ENCODE data around the gene PLSCR3.

The PLSCR3 gene

GRCh38 chr17:7426203-7426863, 32.0 kb upstream of the PLSCR3 start:
- 95% methylated on average over 33 of the region's 33 CpGs for WGBS

GRCh38 chr17:7425756-7426155, 31.4 kb upstream of the PLSCR3 start:
- Histone ChIP-seq H3K4ac (ENCODE audit: low read depth in 1 of 2, low read length in 2 of 2) (no peak overlapping the region), H3K4me3 (ENCODE audit: insufficient read depth in 1 of 2, low read depth in 1 of 2, low read length in 2 of 2) (no peak overlapping the region), H2BK5ac (ENCODE audit: low read depth, low read length, poor library complexity, severe bottlenecking) (no peak overlapping the region), H3K9me3 (ENCODE audit: control insufficient read depth, low read length) (no peaks in the 10 kb centered on the region), H4K8ac (ENCODE audit: low read length) (no peak overlapping the region), H3K79me1 (replicated peaks; ENCODE audit: low read length, poor library complexity, severe bottlenecking) (no peaks in the 10 kb centered on the region), H2AFZ (ENCODE audit: low read depth, low read length) (no peak overlapping the region), H4K91ac (ENCODE audit: low read length) (no peak overlapping the region), H2BK120ac (ENCODE audit: low read depth, low read length) (no peak overlapping the region), H3K4me1 (ENCODE audit: control insufficient read depth, insufficient read depth, low read depth, low read length) (no peaks in the 10 kb centered on the region), H3K23ac (ENCODE audit: low read length in 2 of 2) (peak overlapping the region in 1 of 2 experiments; percentile 26), H3K9ac (ENCODE audit: low read length) (no peak overlapping the region), H2BK15ac (ENCODE audit: low read depth, poor library complexity, severe bottlenecking) (no peak overlapping the region), H3K18ac (ENCODE audit: low read depth in 1 of 2, low read length in 2 of 2) (no peak overlapping the region), H3K27ac (ENCODE audit: low read length, poor library complexity, severe bottlenecking) (no peak overlapping the region), H2AK5ac (ENCODE audit: low read length, severe bottlenecking) (no peak overlapping the region), H2BK12ac (ENCODE audit: low read length in 2 of 2) (no peak overlapping the region), H3K14ac (ENCODE audit: low read length in 2 of 2) (peak overlapping the region in 1 of 2 experiments; percentile 37), H3K27me3 (ENCODE audit: control insufficient read depth in 1 of 2, insufficient read depth in 1 of 2, low read length in 2 of 2) (peaks cover 0 to 8% of the 10 kb centered on the region in 2 experiments), H3K36me3 (ENCODE audit: control insufficient read depth in 1 of 2, insufficient read depth in 2 of 2, low read depth in 1 of 2, low read length in 2 of 2) (no peaks in the 10 kb centered on the region), H3K4me2 (ENCODE audit: low read length, poor library complexity, severe bottlenecking) (no peak overlapping the region)
- no peak for DNase-seq
- WGBS: 86% methylated on average over 5 of the region's 8 CpGs

More at GRCh38 chr17:7426203-7426863, 32.0 kb upstream of the PLSCR3 start:
- Histone ChIP-seq H3K27me3 (ENCODE audit: control insufficient read depth in 1 of 2, insufficient read depth in 1 of 2, low read length in 2 of 2) (peaks cover 0 to 8% of the 10 kb centered on the region in 2 experiments), H3K27ac (ENCODE audit: low read length, poor library complexity, severe bottlenecking) (no peak overlapping the region), H3K4me3 (ENCODE audit: insufficient read depth in 1 of 2, low read depth in 1 of 2, low read length in 2 of 2) (no peak overlapping the region), H3K23ac (ENCODE audit: low read length in 2 of 2) (no peak overlapping the region), H2AFZ (ENCODE audit: low read depth, low read length) (no peak overlapping the region), H3K79me1 (replicated peaks; ENCODE audit: low read length, poor library complexity, severe bottlenecking) (no peaks in the 10 kb centered on the region), H2AK5ac (ENCODE audit: low read length, severe bottlenecking) (no peak overlapping the region), H2BK120ac (ENCODE audit: low read depth, low read length) (no peak overlapping the region), H3K18ac (ENCODE audit: low read depth in 1 of 2, low read length in 2 of 2) (no peak overlapping the region), H3K9me3 (ENCODE audit: control insufficient read depth, low read length) (no peaks in the 10 kb centered on the region), H3K9ac (ENCODE audit: low read length) (no peak overlapping the region), H3K4me1 (ENCODE audit: control insufficient read depth, insufficient read depth, low read depth, low read length) (no peaks in the 10 kb centered on the region), H4K8ac (ENCODE audit: low read length) (no peak overlapping the region), H3K4ac (ENCODE audit: low read depth in 1 of 2, low read length in 2 of 2) (no peak overlapping the region), H3K14ac (ENCODE audit: low read length in 2 of 2) (no peak overlapping the region), H2BK15ac (ENCODE audit: low read depth, poor library complexity, severe bottlenecking) (no peak overlapping the region), H3K4me2 (ENCODE audit: low read length, poor library complexity, severe bottlenecking) (no peak overlapping the region), H2BK12ac (ENCODE audit: low read length in 2 of 2) (no peak overlapping the region), H3K36me3 (ENCODE audit: control insufficient read depth in 1 of 2, insufficient read depth in 2 of 2, low read depth in 1 of 2, low read length in 2 of 2) (no peaks in the 10 kb centered on the region), H4K91ac (ENCODE audit: low read length) (no peak overlapping the region), H2BK5ac (ENCODE audit: low read depth, low read length, poor library complexity, severe bottlenecking) (no peak overlapping the region)
- no peak for DNase-seq

- no peak within 1 kb of the TSS for H4K8ac ChIP-seq (ENCODE audit: low read length)
- 87% methylated on average over 6 of the region's 7 CpGs for WGBS
- H3K4ac ChIP-seq (ENCODE audit: low read depth in 1 of 2, low read length in 2 of 2): no peak within 1 kb of the TSS
Measured at GRCh38 chr17:7425316-7425715, 31.0 kb upstream of the PLSCR3 start, which contains the start of gene SPEM2. SPEM2 (plus strand) TSS chr17:7425616; CDS start chr17:7425689, 73 bp downstream.

GRCh38 chr17:7423679-7424078, 29.4 kb upstream of the PLSCR3 start:
- H3K18ac ChIP-seq (ENCODE audit: low read depth in 1 of 2, low read length in 2 of 2): no peak overlapping the region

More at GRCh38 chr17:7425316-7425715, 31.0 kb upstream of the PLSCR3 start, which contains the start of gene SPEM2:
- Histone ChIP-seq H3K9me3 (ENCODE audit: control insufficient read depth, low read length) (no peaks in the 10 kb centered on the region), H2BK12ac (ENCODE audit: low read length in 2 of 2) (no peak within 1 kb of the TSS), H3K27ac (ENCODE audit: low read length, poor library complexity, severe bottlenecking) (no peak within 1 kb of the TSS), H3K14ac (ENCODE audit: low read length in 2 of 2) (peak within 1 kb of the TSS in 1 of 2 experiments; percentile 37), H3K23ac (ENCODE audit: low read length in 2 of 2) (peak within 1 kb of the TSS in 1 of 2 experiments; percentile 26), H3K4me2 (ENCODE audit: low read length, poor library complexity, severe bottlenecking) (no peak within 1 kb of the TSS), H2AK5ac (ENCODE audit: low read length, severe bottlenecking) (no peak within 1 kb of the TSS), H3K9ac (ENCODE audit: low read length) (no peak within 1 kb of the TSS), H3K79me1 (replicated peaks; ENCODE audit: low read length, poor library complexity, severe bottlenecking) (no peaks in the 10 kb centered on the region), H4K91ac (ENCODE audit: low read length) (no peak within 1 kb of the TSS), H3K4me3 (ENCODE audit: insufficient read depth in 1 of 2, low read depth in 1 of 2, low read length in 2 of 2) (no peak within 1 kb of the TSS), H2BK15ac (ENCODE audit: low read depth, poor library complexity, severe bottlenecking) (no peak within 1 kb of the TSS), H2AFZ (ENCODE audit: low read depth, low read length) (no peak within 1 kb of the TSS), H2BK120ac (ENCODE audit: low read depth, low read length) (no peak within 1 kb of the TSS), H3K36me3 (ENCODE audit: control insufficient read depth in 1 of 2, insufficient read depth in 2 of 2, low read depth in 1 of 2, low read length in 2 of 2) (no peaks in the 10 kb centered on the region), H3K18ac (ENCODE audit: low read depth in 1 of 2, low read length in 2 of 2) (no peak within 1 kb of the TSS), H3K27me3 (ENCODE audit: control insufficient read depth in 1 of 2, insufficient read depth in 1 of 2, low read length in 2 of 2) (peaks cover 0 to 8% of the 10 kb centered on the region in 2 experiments), H2BK5ac (ENCODE audit: low read depth, low read length, poor library complexity, severe bottlenecking) (no peak within 1 kb of the TSS), H3K4me1 (ENCODE audit: control insufficient read depth, insufficient read depth, low read depth, low read length) (no peaks in the 10 kb centered on the region)
- DNase-seq: no peak

More at GRCh38 chr17:7423679-7424078, 29.4 kb upstream of the PLSCR3 start:
- Histone ChIP-seq H2BK12ac (ENCODE audit: low read length in 2 of 2) (no peak overlapping the region), H3K27me3 (ENCODE audit: control insufficient read depth in 1 of 2, insufficient read depth in 1 of 2, low read length in 2 of 2) (peaks cover 0 to 8% of the 10 kb centered on the region in 2 experiments), H3K23ac (ENCODE audit: low read length in 2 of 2) (no peak overlapping the region), H2BK5ac (ENCODE audit: low read depth, low read length, poor library complexity, severe bottlenecking) (no peak overlapping the region), H3K9ac (ENCODE audit: low read length) (no peak overlapping the region), H2AK5ac (ENCODE audit: low read length, severe bottlenecking) (no peak overlapping the region), H3K14ac (ENCODE audit: low read length in 2 of 2) (no peak overlapping the region), H2BK15ac (ENCODE audit: low read depth, poor library complexity, severe bottlenecking) (no peak overlapping the region), H3K79me1 (replicated peaks; ENCODE audit: low read length, poor library complexity, severe bottlenecking) (no peaks in the 10 kb centered on the region), H3K4me2 (ENCODE audit: low read length, poor library complexity, severe bottlenecking) (no peak overlapping the region), H3K4me3 (ENCODE audit: insufficient read depth in 1 of 2, low read depth in 1 of 2, low read length in 2 of 2) (no peak overlapping the region), H3K9me3 (ENCODE audit: control insufficient read depth, low read length) (no peaks in the 10 kb centered on the region), H3K36me3 (ENCODE audit: control insufficient read depth in 1 of 2, insufficient read depth in 2 of 2, low read depth in 1 of 2, low read length in 2 of 2) (peaks cover 0 to 4% of the 10 kb centered on the region in 2 experiments), H2AFZ (ENCODE audit: low read depth, low read length) (no peak overlapping the region), H3K4me1 (ENCODE audit: control insufficient read depth, insufficient read depth, low read depth, low read length) (no peaks in the 10 kb centered on the region), H4K91ac (ENCODE audit: low read length) (no peak overlapping the region), H3K27ac (ENCODE audit: low read length, poor library complexity, severe bottlenecking) (no peak overlapping the region), H2BK120ac (ENCODE audit: low read depth, low read length) (no peak overlapping the region), H4K8ac (ENCODE audit: low read length) (no peak overlapping the region), H3K4ac (ENCODE audit: low read depth in 1 of 2, low read length in 2 of 2) (no peak overlapping the region)
- DNase-seq: no peak
- 90% methylated on average over 4 of the region's 4 CpGs for WGBS

Measured in mesenchymal stem cell (in vitro differentiated cells and primary cell).